Activated CD4-positive, alpha-beta T cell treated with anti-CD3 and anti-CD28 coated beads, Interleukin-2, amount 10 ng/mL, durations not matched to agents 7 days and 5 days (primary cell): ENCODE results near the gene SH3GL1. TPM values are rescaled to one million over a fixed set of nuclear protein-coding genes. Genes with fewer than 3 reads are reported as not detected.
A peak's percentile ranks its signal among the peaks of the same experiment; 100 is the strongest.

Source experiments
- CTCF ChIA-PET: fragments of 350-600 bp; sonication (Branson Sonifier 250); formaldehyde crosslinking; loops from one replicate; lab custom pipeline; 2021; ENCODE audit warnings: antibody characterized with exemption; lab: Charles Lee
- POLR2A ChIA-PET: fragments of 350-600 bp; sonication (Branson Sonifier 250); formaldehyde crosslinking; loops from one replicate; lab custom pipeline; 2021; ENCODE audit warnings: antibody characterized with exemption; lab: Charles Lee
- DNase-seq: peaks from one replicate; pipeline ENCODE4 v3.0.0-alpha.2; 2020
- H3K27ac Mint-ChIP-seq: one replicate; pipeline ENCODE4 v1.8.0; 2021; ENCODE audit warnings: mild to moderate bottlenecking, moderate library complexity, mixed read lengths
- H3K27me3 Mint-ChIP-seq: one replicate; pipeline ENCODE4 v1.8.0; 2021; ENCODE audit warnings: mixed read lengths
- H3K36me3 Mint-ChIP-seq: one replicate; pipeline ENCODE4 v1.8.0; 2021; ENCODE audit warnings: low read depth, mixed read lengths
- H3K4me1 Mint-ChIP-seq: one replicate; pipeline ENCODE4 v1.8.0; 2021; ENCODE audit warnings: mixed read lengths
- H3K4me3 Mint-ChIP-seq: one replicate; pipeline ENCODE4 v1.8.0; 2021; ENCODE audit warnings: mild to moderate bottlenecking, moderate library complexity, mixed read lengths
- H3K9me3 Mint-ChIP-seq: one replicate; pipeline ENCODE4 v1.8.0; 2021; ENCODE audit warnings: mixed read lengths
- total RNA-seq, 2 experiments: library from RNA; stranded (reverse); gene quantifications; one replicate each; pipeline ENCODE4 v1.2.3, GENCODE V29; 2021

Gene SH3GL1
- total RNA-seq, 2 experiments from 2014 or later: 67.7 to 68.2 TPM

DNA sequence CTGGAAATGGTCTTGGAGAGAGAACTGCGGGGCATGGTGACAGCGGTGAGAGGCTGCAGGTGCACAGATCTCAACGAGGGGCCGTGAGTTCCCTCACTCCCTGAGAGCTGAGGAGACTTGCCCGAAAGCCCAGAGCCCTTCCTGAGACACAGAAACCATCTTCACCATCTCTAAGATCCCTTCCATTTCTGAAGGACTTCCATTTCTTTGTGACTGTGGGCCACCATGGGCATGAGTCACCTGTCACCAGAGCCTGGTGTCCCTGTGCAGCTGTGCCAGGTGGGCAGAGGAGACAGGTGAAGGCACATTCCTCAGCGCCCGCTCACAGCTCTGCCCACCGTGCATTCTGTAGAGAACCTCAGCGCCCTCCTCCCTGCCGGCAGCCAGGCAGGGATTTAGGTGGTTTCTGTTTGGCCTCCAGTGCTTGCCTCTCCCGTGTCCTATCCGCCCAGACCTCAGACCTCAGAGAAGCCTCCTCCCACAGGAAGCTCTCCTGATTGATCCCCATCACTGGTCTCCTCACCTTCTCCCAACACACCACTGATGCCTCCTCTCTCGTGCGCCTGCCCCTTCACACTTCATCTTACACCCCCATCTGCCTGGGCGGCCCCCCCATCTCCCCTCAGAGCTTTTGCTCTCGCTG lies 24.2 kb downstream of the SH3GL1 start:
- Mint-ChIP-seq H3K4me3 (no peak overlapping the region), H3K9me3 (no peaks in the 10 kb centered on the region), H3K4me1 (peaks cover 81% of the 10 kb centered on the region), H3K27me3 (no peaks in the 10 kb centered on the region), H3K27ac (peak overlapping the region; percentile 50), H3K36me3 (peaks cover 8% of the 10 kb centered on the region)
- DNase-seq: no peak
- ChIA-PET POLR2A (interaction anchor here (0.8 kb wide), 1 partner anchor 26 kb away, joined by 3 read pairs; no protein-coding TSS in a partner anchor), CTCF (interaction anchor here (1.6 to 4.7 kb wide), 3 partner anchors 18 to 109 kb away, joined by 3 to 25 read pairs (median 7); partner anchors contain the start of gene SH3GL1)

DNA sequence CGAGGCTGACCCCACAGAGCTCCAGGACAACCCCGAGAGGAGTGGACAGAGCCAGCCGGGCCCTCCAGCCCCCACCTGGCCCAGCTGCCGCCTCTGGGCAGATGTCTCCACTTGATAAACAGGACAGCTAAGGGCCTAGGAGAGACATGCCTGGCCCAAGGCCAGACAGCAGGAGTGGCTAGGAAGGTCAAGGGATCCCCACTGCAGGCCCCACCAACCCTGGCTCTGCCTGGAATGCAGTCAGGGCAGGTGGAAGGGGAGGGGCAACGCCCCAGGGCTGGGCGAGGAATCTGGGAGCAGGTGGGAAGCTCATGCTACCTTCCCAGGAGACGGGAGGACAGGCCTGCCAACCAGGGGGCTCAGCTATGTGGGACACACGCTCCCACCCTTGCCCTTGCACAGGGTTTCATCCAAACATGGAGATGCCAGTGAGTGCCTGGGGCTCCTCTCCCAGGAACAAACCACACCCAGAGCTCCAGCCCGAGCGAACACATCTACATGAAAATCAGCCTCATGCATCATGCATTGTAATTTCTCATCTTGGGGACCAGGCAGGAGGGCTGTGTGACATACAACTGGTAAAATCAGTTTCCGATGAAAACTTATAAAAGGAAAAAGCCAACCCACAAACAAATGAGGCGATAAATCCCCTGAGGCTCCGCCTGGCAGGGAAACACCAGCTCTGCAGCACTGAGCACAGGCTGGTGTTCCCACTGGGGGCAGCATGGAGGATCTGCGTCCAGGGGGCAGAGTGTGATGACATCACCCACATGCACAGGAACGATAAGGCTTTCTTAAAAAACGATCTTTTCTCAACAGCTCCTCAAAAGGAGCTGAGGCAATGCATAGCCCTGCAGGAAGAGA lies 25.0 kb downstream of the SH3GL1 start:
- Mint-ChIP-seq H3K4me3 (no peak overlapping the region), H3K27ac (peak overlapping the region; percentile 50), H3K36me3 (peaks cover 12% of the 10 kb centered on the region), H3K4me1 (peaks cover 81% of the 10 kb centered on the region), H3K27me3 (no peaks in the 10 kb centered on the region), H3K9me3 (no peaks in the 10 kb centered on the region)
- POLR2A ChIA-PET: interaction anchor here (0.7 to 0.8 kb wide), 2 partner anchors 27 to 44 kb away, joined by 3 read pairs; no protein-coding TSS in a partner anchor
- no peak for DNase-seq
- CTCF ChIA-PET: interaction anchor here (0.6 to 4.7 kb wide), 6 partner anchors 10 to 109 kb away, joined by 3 to 25 read pairs (median 3); partner anchors contain the start of gene SH3GL1

DNA sequence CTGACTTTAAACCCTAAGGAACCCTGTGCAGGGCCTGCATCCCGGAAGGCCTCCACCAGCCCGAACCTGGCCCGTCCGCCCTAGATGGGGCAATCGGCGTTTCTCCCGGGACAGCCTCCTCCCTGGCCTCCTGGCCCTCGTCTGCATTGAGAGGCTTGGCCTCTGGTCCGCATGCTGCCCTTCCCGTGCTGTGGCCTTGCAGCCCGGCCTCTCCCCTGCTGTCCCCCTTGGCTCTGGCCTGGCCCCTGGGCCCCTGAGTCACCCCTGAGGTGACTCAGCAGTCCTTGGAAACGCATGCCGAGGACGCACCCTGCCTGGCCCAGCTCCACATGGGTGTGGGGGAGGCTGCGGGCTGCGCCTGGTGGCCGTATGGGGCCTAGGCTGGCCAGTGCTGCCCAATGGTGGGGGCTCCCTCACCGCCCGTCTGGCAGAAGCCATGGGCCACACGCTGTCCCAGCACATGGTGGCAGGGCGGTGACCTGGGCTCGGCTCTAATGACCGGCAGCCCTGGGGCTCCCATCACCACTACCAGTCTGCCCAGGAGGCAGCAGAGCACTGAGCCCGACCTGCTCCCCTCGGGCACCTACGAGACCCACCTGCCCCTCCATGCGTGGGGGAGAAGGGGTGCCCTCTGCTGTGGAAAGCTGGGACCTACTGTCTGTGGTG lies 25.7 kb downstream of the SH3GL1 start:
- no peak overlapping the region for H3K27ac Mint-ChIP-seq
- ChIA-PET POLR2A (no interaction called here), CTCF (interaction anchor here (0.6 to 4.7 kb wide), 5 partner anchors 10 to 26 kb away, joined by 3 to 25 read pairs (median 3); partner anchors contain the start of gene SH3GL1)
- H3K4me3 Mint-ChIP-seq: no peak overlapping the region
- H3K36me3 Mint-ChIP-seq: peaks cover 10% of the 10 kb centered on the region
- no peak for DNase-seq
- H3K27me3 Mint-ChIP-seq: no peaks in the 10 kb centered on the region
- H3K9me3 Mint-ChIP-seq: no peaks in the 10 kb centered on the region
- H3K4me1 Mint-ChIP-seq: peaks cover 80% of the 10 kb centered on the region

DNA sequence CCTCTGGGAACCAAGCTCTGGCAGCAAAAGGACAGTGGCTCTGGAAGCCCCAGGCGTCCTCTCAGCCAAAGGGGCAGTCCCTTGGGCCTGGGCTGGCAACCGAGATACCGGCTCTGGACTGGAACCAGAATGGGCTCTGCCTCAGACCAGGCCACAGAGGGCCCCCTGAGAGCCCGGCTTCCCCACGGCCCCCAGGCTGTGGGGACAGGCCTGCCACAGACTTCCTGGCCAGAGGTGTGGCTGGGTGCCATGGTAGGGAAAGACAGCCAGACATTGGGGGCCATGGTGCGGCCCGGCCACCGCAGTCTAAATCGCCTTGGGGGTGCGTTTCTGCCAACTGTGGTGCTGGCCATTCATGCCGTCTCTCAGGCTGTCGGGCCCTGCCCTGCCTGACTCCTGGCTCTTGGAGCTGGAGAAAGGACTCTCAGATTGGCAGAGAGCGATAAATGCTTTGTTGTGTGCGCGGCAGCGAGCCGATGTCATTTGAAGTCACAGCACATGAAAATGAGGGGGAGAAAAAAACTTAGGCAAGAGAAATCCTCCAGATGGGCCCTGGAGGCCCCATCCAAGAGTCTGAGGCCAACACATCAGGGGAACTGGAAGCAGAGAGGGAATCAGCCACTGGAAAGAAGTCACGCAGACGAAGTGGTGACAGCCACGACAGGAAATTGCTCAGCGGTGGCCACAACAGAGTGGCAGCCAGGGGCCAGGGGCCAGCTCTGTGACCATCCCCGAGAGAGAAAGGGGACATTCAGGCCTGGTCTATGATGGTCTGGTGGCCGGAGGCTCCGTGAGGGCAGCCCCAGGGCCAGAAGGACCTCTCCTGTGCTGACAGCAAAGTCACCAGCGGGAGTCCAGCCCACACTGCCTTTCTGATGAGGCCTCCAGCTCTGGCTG lies 26.5 kb downstream of the SH3GL1 start:
- no peak for DNase-seq
- peaks cover 78% of the 10 kb centered on the region for H3K4me1 Mint-ChIP-seq
- peak overlapping the region; percentile 46 for H3K27ac Mint-ChIP-seq
- no peaks in the 10 kb centered on the region for H3K27me3 Mint-ChIP-seq
- H3K36me3 Mint-ChIP-seq: peaks cover 6% of the 10 kb centered on the region
- ChIA-PET POLR2A (no interaction called here), CTCF (interaction anchor here (1.3 to 4.7 kb wide), 2 partner anchors 9 to 27 kb away, joined by 3 to 25 read pairs; partner anchors contain the start of gene SH3GL1)
- no peak overlapping the region for H3K4me3 Mint-ChIP-seq
- no peaks in the 10 kb centered on the region for H3K9me3 Mint-ChIP-seq

DNA sequence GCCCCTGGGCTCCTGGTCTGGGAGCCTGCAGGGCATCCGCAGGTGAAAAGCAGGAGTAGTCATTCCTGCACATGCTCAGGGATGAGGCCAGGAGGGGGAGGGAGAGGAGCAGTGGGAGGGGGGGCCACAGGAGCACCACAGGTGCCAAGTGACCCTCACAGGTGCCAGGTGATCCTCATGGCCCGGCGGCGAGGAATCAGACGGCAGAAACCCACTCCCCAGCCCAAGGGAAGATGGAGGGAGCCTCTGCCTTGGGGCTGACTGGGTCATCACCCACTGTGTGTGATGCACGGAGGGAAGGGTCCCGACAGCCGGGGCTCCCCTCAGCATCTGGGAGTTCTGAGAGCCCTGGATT lies 27.4 kb downstream of the SH3GL1 start:
- CTCF ChIA-PET: interaction anchor here (1.4 kb wide), 1 partner anchor 27 kb away, joined by 7 read pairs; the partner anchor contains the start of gene SH3GL1
- no peaks in the 10 kb centered on the region for H3K27me3 Mint-ChIP-seq
- no peak overlapping the region for H3K4me3 Mint-ChIP-seq
- H3K9me3 Mint-ChIP-seq: no peaks in the 10 kb centered on the region
- DNase-seq: no peak
- peaks cover 82% of the 10 kb centered on the region for H3K4me1 Mint-ChIP-seq
- H3K27ac Mint-ChIP-seq: peak overlapping the region; percentile 73
- POLR2A ChIA-PET: no interaction called here
- peaks cover 5% of the 10 kb centered on the region for H3K36me3 Mint-ChIP-seq

DNA sequence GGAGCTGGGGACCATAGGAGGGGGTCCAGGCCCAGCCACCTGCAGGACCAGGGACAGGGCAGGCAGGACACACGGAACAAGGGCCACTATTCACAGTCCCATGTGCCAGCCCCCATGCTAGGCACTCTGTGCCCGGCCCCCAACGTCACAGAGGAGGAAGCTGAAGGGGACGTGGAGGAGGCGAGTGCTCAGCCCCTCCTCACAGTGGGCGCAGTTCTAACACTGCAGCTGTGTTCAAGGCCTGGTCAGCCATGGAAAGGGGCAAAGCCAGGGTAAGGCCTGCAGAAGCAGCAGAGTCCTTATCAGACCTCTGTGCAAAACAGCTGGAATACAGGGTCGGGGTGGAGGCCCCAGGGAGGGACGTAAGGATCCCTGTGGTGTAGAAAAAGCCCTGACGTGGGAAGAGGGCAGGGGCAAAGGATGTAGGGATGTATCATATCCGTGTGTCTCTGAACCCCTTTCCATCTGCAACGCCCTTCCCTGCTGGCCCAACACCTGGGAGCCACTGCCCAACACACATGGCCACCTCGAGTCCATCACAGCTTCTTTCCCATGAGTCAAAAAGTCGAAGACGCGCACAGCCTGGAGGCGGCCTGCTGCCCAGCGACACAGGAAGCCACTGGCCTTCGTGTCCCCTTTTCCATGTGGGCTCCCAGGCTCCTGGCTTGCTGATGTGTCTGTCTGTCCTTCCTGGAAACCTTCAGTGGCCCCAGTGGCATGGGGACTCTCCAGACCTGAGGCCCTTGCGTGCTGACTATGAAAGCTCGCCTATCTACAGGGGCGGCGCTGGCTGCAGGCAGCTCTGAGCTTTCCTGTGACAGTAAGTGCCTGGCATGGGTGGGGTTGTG lies 28.0 kb downstream of the SH3GL1 start:
- Mint-ChIP-seq H3K36me3 (peaks cover 5% of the 10 kb centered on the region), H3K4me3 (no peak overlapping the region), H3K9me3 (no peaks in the 10 kb centered on the region), H3K27ac (peak overlapping the region; percentile 93), H3K4me1 (peaks cover 83% of the 10 kb centered on the region), H3K27me3 (no peaks in the 10 kb centered on the region)
- ChIA-PET CTCF (interaction anchor here (1.4 kb wide), 1 partner anchor 28 kb away, joined by 7 read pairs; the partner anchor contains the start of gene SH3GL1), POLR2A (no interaction called here)
- DNase-seq: no peak

DNA sequence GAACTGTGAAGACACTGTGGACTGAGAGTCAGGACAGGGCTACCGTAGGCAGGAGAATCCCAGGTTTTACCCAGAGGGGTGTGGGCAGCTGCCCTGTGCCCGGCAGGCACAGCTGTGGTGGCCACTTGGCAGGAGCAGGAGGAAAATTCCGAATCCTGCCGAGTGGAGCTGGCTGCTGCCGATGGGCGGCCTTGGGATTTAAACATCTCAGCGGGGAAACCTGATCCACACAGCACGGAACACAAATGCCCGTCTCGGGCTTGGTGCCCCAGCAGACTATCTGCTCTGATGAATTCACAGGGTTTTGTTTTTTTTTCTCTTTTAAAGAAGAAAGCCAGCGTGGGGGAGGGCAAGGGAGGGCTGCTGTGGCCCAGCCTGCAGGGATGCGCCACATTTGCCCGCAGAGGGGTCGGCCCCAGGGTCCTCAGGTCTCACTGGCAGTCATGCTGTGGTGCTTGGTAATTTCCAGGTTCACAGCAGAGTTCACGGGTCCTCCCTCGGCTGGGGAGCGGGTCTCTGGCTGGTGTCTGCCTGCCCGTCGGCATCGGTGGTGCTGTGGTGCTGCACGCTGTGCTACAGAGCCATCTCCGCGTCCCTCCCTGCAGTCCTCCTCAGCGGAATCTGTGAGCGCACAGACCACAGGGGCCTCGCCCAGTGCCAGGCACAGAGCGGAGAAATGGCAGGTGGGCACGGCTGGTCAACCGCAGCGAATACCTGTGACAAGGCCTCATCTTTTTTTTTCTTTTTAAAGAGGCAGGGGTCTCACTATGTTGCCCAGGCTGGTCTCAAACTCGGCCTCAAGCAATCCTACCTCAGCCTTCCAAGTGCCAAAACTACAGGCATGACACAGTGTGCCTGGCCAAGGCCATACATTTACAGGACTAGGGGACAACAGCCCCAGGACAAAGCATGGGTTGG lies 28.8 kb downstream of the SH3GL1 start:
- Mint-ChIP-seq H3K36me3 (peaks cover 10% of the 10 kb centered on the region), H3K27ac (peak overlapping the region; percentile 93), H3K4me1 (peaks cover 81% of the 10 kb centered on the region), H3K27me3 (no peaks in the 10 kb centered on the region), H3K9me3 (no peaks in the 10 kb centered on the region), H3K4me3 (peak overlapping the region; percentile 62)
- POLR2A ChIA-PET: no interaction called here
- CTCF ChIA-PET: interaction anchor here (1.4 kb wide), 1 partner anchor 29 kb away, joined by 7 read pairs; the partner anchor contains the start of gene SH3GL1
- DNase-seq: no peak

DNA sequence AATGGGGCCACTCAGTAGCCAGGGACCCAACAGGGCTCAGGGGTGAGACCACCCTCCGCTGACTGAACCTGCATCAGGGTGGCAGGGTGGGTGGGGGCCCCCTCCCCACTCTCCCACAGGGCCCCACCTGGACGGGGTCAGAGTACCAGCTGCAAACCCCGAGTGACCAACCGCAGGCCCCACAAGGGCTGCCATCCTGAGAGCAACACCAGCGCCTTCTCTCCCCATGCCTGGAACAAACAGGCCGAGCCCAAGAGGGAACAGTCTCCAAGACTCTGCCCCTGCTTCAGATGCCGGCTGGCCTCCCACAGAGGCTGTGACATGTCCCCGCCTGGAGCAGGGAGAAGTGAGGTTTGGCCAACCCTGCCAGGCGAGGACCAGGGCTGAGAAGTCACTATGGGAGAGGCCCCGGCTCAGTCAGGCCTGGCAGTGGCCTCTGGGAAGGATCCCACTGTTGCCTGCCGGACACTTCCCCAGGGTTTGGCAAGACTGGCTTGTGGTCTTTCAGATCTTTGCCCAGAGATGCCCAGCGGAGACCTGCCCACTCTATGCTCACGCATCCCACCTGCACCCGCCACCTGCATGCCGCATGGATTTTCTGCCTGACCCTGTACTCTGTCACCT lies 29.8 kb downstream of the SH3GL1 start:
- ChIA-PET CTCF (interaction anchor here (0.6 to 3.6 kb wide), 12 partner anchors 9 to 158 kb away, joined by 3 to 23 read pairs (median 4); partner anchors contain the start of genes MPND and SH3GL1), POLR2A (interaction anchor here (0.7 kb wide), 1 partner anchor 28 kb away, joined by 7 read pairs; the partner anchor contains the start of gene MPND)
- DNase-seq: no peak
- peaks cover 9% of the 10 kb centered on the region for H3K36me3 Mint-ChIP-seq
- H3K4me1 Mint-ChIP-seq: peaks cover 73% of the 10 kb centered on the region
- H3K9me3 Mint-ChIP-seq: no peaks in the 10 kb centered on the region
- peak overlapping the region; percentile 93 for H3K27ac Mint-ChIP-seq
- no peaks in the 10 kb centered on the region for H3K27me3 Mint-ChIP-seq
- H3K4me3 Mint-ChIP-seq: peak overlapping the region; percentile 62

DNA sequence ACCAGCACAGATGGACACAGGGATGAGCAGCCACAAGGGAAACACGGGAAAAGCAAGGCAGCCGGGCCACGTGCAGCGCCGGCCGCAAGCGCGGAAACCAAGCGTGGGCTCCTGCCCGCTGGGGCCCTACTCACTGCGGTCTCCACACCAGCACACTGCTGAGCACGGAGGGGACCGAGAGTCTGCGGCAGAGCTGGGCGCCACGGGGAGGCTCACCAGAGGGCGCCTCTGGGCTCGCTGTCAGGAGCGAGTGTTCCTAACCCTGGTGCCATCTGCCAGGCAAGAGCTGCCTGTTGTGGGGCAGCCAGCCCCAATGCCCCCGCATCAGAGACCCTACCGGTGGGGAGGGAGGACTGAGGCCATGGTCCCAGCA lies 30.5 kb downstream of the SH3GL1 start:
- Mint-ChIP-seq H3K4me1 (peaks cover 68% of the 10 kb centered on the region), H3K27me3 (no peaks in the 10 kb centered on the region), H3K27ac (peak overlapping the region; percentile 93), H3K4me3 (peak overlapping the region; percentile 62), H3K36me3 (peaks cover 11% of the 10 kb centered on the region), H3K9me3 (no peaks in the 10 kb centered on the region)
- ChIA-PET CTCF (interaction anchor here (0.6 to 3.6 kb wide), 13 partner anchors 9 to 157 kb away, joined by 3 to 23 read pairs (median 4); partner anchors contain the start of genes MPND and SH3GL1), POLR2A (interaction anchor here (0.7 kb wide), 1 partner anchor 27 kb away, joined by 7 read pairs; the partner anchor contains the start of gene MPND)
- peak; percentile 77 for DNase-seq
